ENCODE results near the gene BCAS3.

Gene BCAS3

GRCh38 chr17:60675997-60676396 lies 1.7 kb upstream of the BCAS3 start:
- no peak for DNase-seq

GRCh38 chr17:60676758-60677307 lies 818 bp upstream of the BCAS3 start:
- DNase-seq = no peak

- DNase-seq = no peak
These were observed 430 bp downstream of the BCAS3 start for GRCh38 chr17:60678118-60678444.

- no peak for DNase-seq
These were observed 1.6 kb downstream of the BCAS3 start for GRCh38 chr17:60679287-60679686.

GRCh38 chr17:60680754-60681153 lies 3.1 kb downstream of the BCAS3 start:
- no peak for DNase-seq

GRCh38 chr17:60685437-60685836 lies 7.8 kb downstream of the BCAS3 start:
- no peak for DNase-seq

- no peak for DNase-seq
These were observed 18.3 kb downstream of the BCAS3 start for GRCh38 chr17:60695960-60696359.

GRCh38 chr17:60699090-60699489 lies 21.4 kb downstream of the BCAS3 start:
- no peak for DNase-seq

- no peak for DNase-seq
These were observed 26.5 kb downstream of the BCAS3 start for GRCh38 chr17:60704170-60704569.

GRCh38 chr17:60712675-60713074 lies 35.0 kb downstream of the BCAS3 start:
- DNase-seq = no peak

- DNase-seq = no peak
These were observed 36.0 kb downstream of the BCAS3 start for GRCh38 chr17:60713608-60714007.

- no peak for DNase-seq
These were observed 39.1 kb downstream of the BCAS3 start for GRCh38 chr17:60716766-60717165.

- no peak for DNase-seq
These were observed 40.2 kb downstream of the BCAS3 start for GRCh38 chr17:60717814-60718213.

- DNase-seq = no peak
These were observed 43.3 kb downstream of the BCAS3 start for GRCh38 chr17:60720763-60721531.

- no peak for DNase-seq
These were observed 47.0 kb downstream of the BCAS3 start for GRCh38 chr17:60724647-60725046.

GRCh38 chr17:60729854-60730253 lies 52.2 kb downstream of the BCAS3 start:
- no peak for DNase-seq

- no peak for DNase-seq
These were observed 52.6 kb downstream of the BCAS3 start for GRCh38 chr17:60730273-60730672.

GRCh38 chr17:60738287-60738686 lies 60.6 kb downstream of the BCAS3 start:
- no peak for DNase-seq

GRCh38 chr17:60740584-60740983 lies 62.9 kb downstream of the BCAS3 start:
- no peak for DNase-seq

GRCh38 chr17:60741031-60741430 lies 63.4 kb downstream of the BCAS3 start:
- no peak for DNase-seq

- no peak for DNase-seq
These were observed 65.6 kb downstream of the BCAS3 start for GRCh38 chr17:60743282-60743681.

- DNase-seq = no peak
These were observed 66.1 kb downstream of the BCAS3 start for GRCh38 chr17:60743799-60744198.

GRCh38 chr17:60744355-60744966 lies 66.8 kb downstream of the BCAS3 start:
- no peak for DNase-seq

GRCh38 chr17:60745544-60745943 lies 67.9 kb downstream of the BCAS3 start:
- no peak for DNase-seq
